K562 (cell line): ENCODE data around the gene MYLIP. TPM values are rescaled to one million over a fixed set of nuclear protein-coding genes. Genes with fewer than 3 reads are reported as not detected.

Experiments
- ATAC-seq: fragments of 200-7000 bp; cut with Tn5 transposase; 3 replicates; pipeline ENCODE4 v1.9.1; 2020; ENCODE audit warnings: moderate library complexity
- BruUV-seq: library from RNA; stranded (reverse); fragments of 400-500 nt; replicated peaks from 2 replicates; lab custom pipeline; 2021; lab: Mats Ljungman, UMichigan
- CTCF ChIA-PET: fragments of 300-600 bp; formaldehyde crosslinking; extraction: SDS; loops from one replicate; lab custom pipeline; 2021; ENCODE audit warnings: low intra/inter-chr PET ratio; lab: Yijun Ruan, JAX
- POLR2A ChIA-PET: fragments of 300-600, 350-650 bp; sonication (Branson Sonifier 250); formaldehyde crosslinking; extraction: SDS; loops from one replicate; lab custom pipeline; 2021; ENCODE audit warnings: antibody characterized with exemption, inconsistent platforms; lab: Yijun Ruan, JAX
- DNase-seq, 4 experiments: peaks; one replicate each; pipeline versions ENCODE4 v3.0.0 to v3.0.0-alpha.2; 2011 to 2018; ENCODE audit warnings: low spot score in 3 of 4, mixed read lengths in 3 of 4; ENCODE audit errors: extremely low read depth in 1 of 4
- FAIRE-seq: peaks from 2 replicates; lab custom pipeline; 2011; peaks lifted over from hg19 to GRCh38; lab: Jason Lieb, UNC
- H2AFZ ChIP-seq: 2 replicates; pipeline ENCODE4 v1.6.0; 2011; ENCODE audit warnings: low read depth, low read length, control low read depth, inconsistent platforms
- H3K27ac ChIP-seq: fragments of 200-600 bp; 3 replicates; pipeline ENCODE4 v1.8.0; 2011; ENCODE audit warnings: low read depth, mild to moderate bottlenecking, control low read depth, inconsistent platforms, low read length, moderate library complexity, mixed read lengths; ENCODE audit errors: extremely low read depth
- H3K27me3 ChIP-seq, 2 experiments: fragments of 300-600 bp in 1 of 2; 2 replicates in 1 of 2; 3 replicates in 1 of 2; pipeline versions ENCODE4 v1.6.0 to v1.8.0; 2011; ENCODE audit warnings: inconsistent platforms in 2 of 2, low read length in 2 of 2, mild to moderate bottlenecking in 1 of 2, mixed read lengths in 1 of 2, moderate library complexity in 1 of 2; ENCODE audit not compliant: control insufficient read depth in 2 of 2, insufficient read depth in 2 of 2
- H3K36me3 ChIP-seq: fragments of 300-600 bp; 3 replicates; pipeline ENCODE4 v1.8.0; 2011; ENCODE audit warnings: mild to moderate bottlenecking, low read length, inconsistent platforms; ENCODE audit not compliant: control insufficient read depth, insufficient read depth
- H3K4me1 ChIP-seq, 2 experiments: fragments of 200-600 bp in 1 of 2; replicated peaks in 1 of 2; 2 replicates in 1 of 2; 3 replicates in 1 of 2; pipeline versions ENCODE4 v1.5.1 to v1.8.0; 2011; ENCODE audit warnings: inconsistent platforms in 2 of 2, low read length in 2 of 2, mild to moderate bottlenecking in 1 of 2, mixed read lengths in 1 of 2, moderate library complexity in 1 of 2; ENCODE audit not compliant: control insufficient read depth in 2 of 2, insufficient read depth in 2 of 2
- H3K4me2 ChIP-seq: 2 replicates; pipeline ENCODE4 v1.6.1; 2011; ENCODE audit warnings: low read length, control low read depth, inconsistent platforms, mixed read lengths; ENCODE audit not compliant: insufficient read depth
- H3K4me3 ChIP-seq: fragments of 200-600 bp; sonication (generic), shearing (Covaris generic); 2 replicates; pipeline ENCODE4 v1.5.1; 2016; ENCODE audit warnings: control low read depth, inconsistent platforms
- H3K79me2 ChIP-seq: fragments of 200-600 bp; 3 replicates; pipeline ENCODE4 v1.8.0; 2011; ENCODE audit warnings: low read length, inconsistent platforms; ENCODE audit not compliant: control insufficient read depth, insufficient read depth
- H3K9ac ChIP-seq, 2 experiments: 2 replicates each; pipeline versions ENCODE4 v1.6.0 to v1.6.1; 2011; ENCODE audit warnings: low read depth in 2 of 2, low read length in 2 of 2, control low read depth in 1 of 2, inconsistent platforms in 1 of 2, mild to moderate bottlenecking in 1 of 2, mixed read lengths in 1 of 2; ENCODE audit not compliant: insufficient read depth in 1 of 2
- H3K9me1 ChIP-seq: one replicate; pipeline ENCODE4 v1.6.0; 2011; ENCODE audit warnings: inconsistent platforms, mild to moderate bottlenecking, low read length, moderate library complexity; ENCODE audit not compliant: control insufficient read depth, insufficient read depth
- H3K9me3 ChIP-seq: replicated peaks from 2 replicates; pipeline ENCODE4 v1.5.1; 2011; ENCODE audit warnings: low read depth, low read length, inconsistent platforms; ENCODE audit not compliant: control insufficient read depth, insufficient read depth
- H4K20me1 ChIP-seq: replicated peaks from 2 replicates; pipeline ENCODE4 v1.6.1; 2011; ENCODE audit warnings: low read length, inconsistent platforms, mixed read lengths; ENCODE audit not compliant: control insufficient read depth, insufficient read depth
- ARID2 ChIP-seq: fragments of 450-650 bp; IDR thresholded peaks from 2 replicates; pipeline ENCODE4 v1.6.1; 2017; ENCODE audit warnings: antibody characterized with exemption, mild to moderate bottlenecking
- ASH1L ChIP-seq: fragments of 450-650 bp; IDR thresholded peaks from 2 replicates; pipeline ENCODE4 v1.6.1; 2018; ENCODE audit warnings: borderline replicate concordance, mild to moderate bottlenecking, low read depth; ENCODE audit not compliant: partially characterized antibody
- CREM ChIP-seq: IDR thresholded peaks from 2 replicates; pipeline ENCODE4 v1.6.1; 2014; ENCODE audit warnings: antibody characterized with exemption, low read depth
- NONO ChIP-seq, 2 experiments: fragments of 200-400 bp in 1 of 2; fragments of 450-650 bp in 1 of 2; formaldehyde crosslinking in 1 of 2; IDR thresholded peaks; 2 replicates each; pipeline ENCODE4 v1.6.1; 2017; ENCODE audit warnings: low read depth in 2 of 2, mild to moderate bottlenecking in 2 of 2, moderate library complexity in 2 of 2, low read length in 1 of 2
- NUFIP1 ChIP-seq: fragments of 450-650 bp; IDR thresholded peaks from 2 replicates; pipeline ENCODE4 v1.6.1; 2018; ENCODE audit not compliant: partially characterized antibody
- POLR2B ChIP-seq: fragments of 450-650 bp; IDR thresholded peaks from 2 replicates; pipeline ENCODE4 v1.6.1; 2018; ENCODE audit warnings: low read depth; ENCODE audit not compliant: partially characterized antibody
- SUPT5H ChIP-seq: fragments of 450-650 bp; IDR thresholded peaks from 2 replicates; pipeline ENCODE4 v1.6.1; 2016
- ZNF23 ChIP-seq: fragments of 250-450 bp; sonication (Bioruptor Pico); IDR thresholded peaks from 2 replicates; pipeline ENCODE4 v1.4.0; 2020; ENCODE audit warnings: mild to moderate bottlenecking
- ZNF263 ChIP-seq: sonication (generic); formaldehyde crosslinking; IDR thresholded peaks from 2 replicates; pipeline ENCODE4 v1.8.0; 2022; ENCODE audit warnings: mild to moderate bottlenecking, missing genetic modification reagents, borderline replicate concordance
- ZNF512 ChIP-seq: IDR thresholded peaks from 2 replicates; pipeline ENCODE4 v1.6.1; 2016; ENCODE audit warnings: missing genetic modification characterization, missing compliant biosample characterization
- WGBS: fragments of 100-300 bp; shearing (Covaris generic); methylation state at CpG from one replicate; pipeline ENCODE4 v1.1.6; 2016; ENCODE audit warnings: low coverage, mixed read lengths; ENCODE audit not compliant: insufficient coverage; ENCODE audit errors: missing lambda C conversion rate; 5-methylcytosine and 5-hydroxymethylcytosine counted together
- in situ Hi-C: fragments of 300-500 bp; cut with MboI; formaldehyde crosslinking; loops from 4 replicates; pipeline ENCODE4 v1.15.0; 2018; ENCODE audit warnings: inconsistent platforms, mixed read lengths
- intact Hi-C: fragments of 100-400 bp; cut with micrococcal nuclease; formaldehyde crosslinking; loops from 2 replicates; pipeline ENCODE4 v1.14.2; 2022
- polyA plus RNA-seq, 8 experiments: library from polyadenylated mRNA; depleted of rRNA in 4 of 8; stranded (reverse) in 5 of 8; unstranded in 3 of 8; fragments of >200 nt; fragmentation: Nextera tagmentation in 2 of 8; fragmentation: Illumina TruSeq in 1 of 8; extraction: Ambion mirVana in 2 of 8; extraction: Trizol in 1 of 8; gene quantifications; 2 replicates each; pipeline versions ENCODE4 v1.2.1 to v1.2.3, GENCODE V29; 2011 to 2014; ENCODE audit warnings: inconsistent platforms in 1 of 8, missing spikeins in 1 of 8
- total RNA-seq, 7 experiments: library from RNA; depleted of rRNA in 6 of 7; stranded (reverse); fragments of >200 nt in 6 of 7; fragmentation: Illumina TruSeq in 2 of 7; extraction: Trizol in 2 of 7; gene quantifications; 2 replicates each; pipeline versions ENCODE4 v1.2.1 to v1.2.3, GENCODE V29; 2011 to 2021; ENCODE audit warnings: low replicate concordance in 1 of 7
- TF ChIP-seq, protein P1 (sequence below): sonication (generic); formaldehyde crosslinking; IDR thresholded peaks from 2 replicates; pipeline ENCODE4 v1.8.0; 2022; ENCODE audit warnings: mild to moderate bottlenecking, missing genetic modification reagents

Gene MYLIP
- total and polyA plus RNA-seq, 9 of the 15 experiments (the other 6 are each of a cell fraction or from before 2014, with no cell fraction given) = 10.8 to 43.5 (median 31.5) TPM

DNA sequence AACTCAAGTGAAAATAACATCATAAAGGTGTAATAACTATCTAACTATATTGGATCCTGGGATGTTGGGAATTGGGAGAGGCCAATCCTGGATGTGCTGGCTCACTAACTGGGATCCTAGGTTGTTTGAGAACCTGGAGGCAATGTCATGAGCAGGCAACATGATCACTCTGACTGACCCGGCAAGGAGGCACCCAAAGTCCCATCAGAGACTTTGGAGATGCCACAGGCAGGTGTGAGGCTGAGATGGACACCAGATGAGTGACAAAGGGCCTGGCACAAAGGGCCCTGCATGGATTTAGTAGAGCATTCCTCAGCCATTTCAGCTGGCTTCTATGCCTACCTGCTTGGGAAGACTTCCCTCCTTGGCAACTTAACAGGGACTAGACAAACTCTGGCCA is 38.4 kb upstream of the MYLIP start:
- ChIA-PET CTCF (no interaction called here), POLR2A (interaction anchor here (1.4 kb wide), 1 partner anchor 9 kb away, joined by 4 read pairs; no protein-coding TSS in a partner anchor)

More for the DNA sequence above, 38.4 kb upstream of the MYLIP start:
- H3K79me2 ChIP-seq = no peaks in the 10 kb centered on the region
- FAIRE-seq (no peak), ATAC-seq (no peak), DNase-seq (no peak)
- H3K36me3 ChIP-seq = no peaks in the 10 kb centered on the region
- intact Hi-C loops (no loop called here), in situ Hi-C loops (no loop called here)
- no peaks in the 10 kb centered on the region for H4K20me1 ChIP-seq
- no peaks in the 10 kb centered on the region for H3K27me3 ChIP-seq
- H3K9ac ChIP-seq = no peak overlapping the region
- no peaks in the 10 kb centered on the region for H3K9me1 ChIP-seq
- BruUV-seq = no TSS peak
- H3K9me3 ChIP-seq = no peaks in the 10 kb centered on the region
- H2AFZ ChIP-seq = no peak overlapping the region
- no peak for TF ChIP-seq POLR2B
- TF ChIP-seq ZNF23 (CRISPR knock-in tag) = no peak
- TF ChIP-seq ZNF263 (CRISPR knock-in tag) = no peak
- TF ChIP-seq, protein P1, sequence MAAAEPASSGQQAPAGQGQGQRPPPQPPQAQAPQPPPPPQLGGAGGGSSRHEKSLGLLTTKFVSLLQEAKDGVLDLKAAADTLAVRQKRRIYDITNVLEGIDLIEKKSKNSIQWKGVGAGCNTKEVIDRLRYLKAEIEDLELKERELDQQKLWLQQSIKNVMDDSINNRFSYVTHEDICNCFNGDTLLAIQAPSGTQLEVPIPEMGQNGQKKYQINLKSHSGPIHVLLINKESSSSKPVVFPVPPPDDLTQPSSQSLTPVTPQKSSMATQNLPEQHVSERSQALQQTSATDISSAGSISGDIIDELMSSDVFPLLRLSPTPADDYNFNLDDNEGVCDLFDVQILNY = no peak
- no peak for TF ChIP-seq ZNF512 (tag)
- no peak for TF ChIP-seq CREM
- TF ChIP-seq NONO (IDR thresholded peaks at IDR 0.05; ENCODE audit: low read depth in 2 of 2, low read length in 1 of 2) = no peak
- TF ChIP-seq NUFIP1 = no peak
- no peak for TF ChIP-seq ARID2
- no peak for TF ChIP-seq ASH1L
- no peak for TF ChIP-seq SUPT5H
- no peak overlapping the region for H3K4me3 ChIP-seq
- H3K4me2 ChIP-seq = no peak overlapping the region
- H3K27ac ChIP-seq = no peak overlapping the region
- WGBS = 29% methylated on average over 1 of the region's 1 CpG
- H3K4me1 ChIP-seq = peaks cover 0 to 4% of the 10 kb centered on the region in 2 experiments; a peak in 3 of 5 replicates
